LNCaP clone FGC (cell line): Measurements from ENCODE around the gene MFN2.

ENCODE experiments used
- DNase-seq: peaks from one replicate; pipeline ENCODE4 v3.0.0-alpha.2; 2011; ENCODE audit warnings: low read depth
- H3K4me3 ChIP-seq: 2 replicates; pipeline ENCODE4 v1.5.1; 2011; ENCODE audit warnings: mild to moderate bottlenecking, low read depth, low read length, control low read depth
- TF ChIP-seq, protein P1 (sequence below): IDR thresholded peaks from 2 replicates; pipeline ENCODE4 v1.5.1; 2012; ENCODE audit warnings: mild to moderate bottlenecking; ENCODE audit not compliant: control insufficient read depth, insufficient read depth; ENCODE audit errors: extremely low read depth

Gene MFN2

DNA sequence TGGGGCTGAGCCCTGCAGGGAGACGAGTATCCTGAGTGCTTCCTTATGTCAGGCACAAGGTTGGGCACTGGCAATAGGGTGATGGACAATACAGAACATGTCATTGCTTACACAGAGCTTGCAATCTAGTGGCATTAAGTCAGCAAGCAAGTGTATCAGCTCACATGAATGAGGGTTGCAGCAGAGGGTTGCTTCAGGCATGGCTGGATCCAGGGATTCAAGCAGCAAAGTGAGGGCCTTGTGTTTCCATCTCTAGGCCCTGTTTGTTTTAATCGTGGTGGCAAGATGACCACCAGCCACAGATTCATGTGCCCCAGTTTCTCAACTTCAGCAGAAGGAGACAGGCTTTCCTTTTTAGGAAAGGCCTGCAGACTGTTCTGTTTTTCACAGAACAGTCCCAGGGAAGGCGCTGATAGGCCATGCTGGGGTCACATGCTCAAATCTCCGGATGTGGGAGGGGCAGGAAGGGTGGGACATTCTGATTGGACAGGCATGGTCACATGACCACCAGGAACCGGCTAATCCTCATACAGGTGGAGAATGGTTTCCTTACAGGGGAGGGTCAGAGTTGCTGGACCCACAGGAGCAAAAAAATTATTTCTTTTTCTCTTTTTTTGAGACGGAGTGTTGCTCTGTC lies 31.3 kb upstream of the MFN2 start:
- TF ChIP-seq, protein P1, sequence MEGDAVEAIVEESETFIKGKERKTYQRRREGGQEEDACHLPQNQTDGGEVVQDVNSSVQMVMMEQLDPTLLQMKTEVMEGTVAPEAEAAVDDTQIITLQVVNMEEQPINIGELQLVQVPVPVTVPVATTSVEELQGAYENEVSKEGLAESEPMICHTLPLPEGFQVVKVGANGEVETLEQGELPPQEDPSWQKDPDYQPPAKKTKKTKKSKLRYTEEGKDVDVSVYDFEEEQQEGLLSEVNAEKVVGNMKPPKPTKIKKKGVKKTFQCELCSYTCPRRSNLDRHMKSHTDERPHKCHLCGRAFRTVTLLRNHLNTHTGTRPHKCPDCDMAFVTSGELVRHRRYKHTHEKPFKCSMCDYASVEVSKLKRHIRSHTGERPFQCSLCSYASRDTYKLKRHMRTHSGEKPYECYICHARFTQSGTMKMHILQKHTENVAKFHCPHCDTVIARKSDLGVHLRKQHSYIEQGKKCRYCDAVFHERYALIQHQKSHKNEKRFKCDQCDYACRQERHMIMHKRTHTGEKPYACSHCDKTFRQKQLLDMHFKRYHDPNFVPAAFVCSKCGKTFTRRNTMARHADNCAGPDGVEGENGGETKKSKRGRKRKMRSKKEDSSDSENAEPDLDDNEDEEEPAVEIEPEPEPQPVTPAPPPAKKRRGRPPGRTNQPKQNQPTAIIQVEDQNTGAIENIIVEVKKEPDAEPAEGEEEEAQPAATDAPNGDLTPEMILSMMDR = no peak

DNA sequence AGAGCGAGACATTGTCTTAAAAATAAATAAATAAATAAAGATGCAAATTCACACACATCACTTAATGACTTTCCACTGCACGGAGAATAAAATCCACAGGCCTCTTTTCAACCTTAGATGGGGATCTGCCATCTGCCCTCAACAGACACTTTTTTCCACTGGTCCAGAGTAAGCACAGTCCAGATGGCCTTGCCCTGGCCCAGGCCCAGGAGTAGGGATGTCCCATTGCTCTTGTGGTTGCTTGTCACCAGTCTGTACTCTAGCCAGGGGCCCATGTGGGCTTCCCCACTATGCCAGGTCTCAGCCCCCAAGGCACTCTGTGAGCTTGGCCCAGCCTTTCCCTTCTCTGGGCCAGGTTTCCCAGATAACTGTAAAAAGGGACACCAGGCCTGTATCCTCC lies 28.3 kb upstream of the MFN2 start:
- DNase-seq = no peak
- TF ChIP-seq, protein P1 = no peak
- H3K4me3 ChIP-seq = no peak overlapping the region

More for the DNA sequence above, 31.3 kb upstream of the MFN2 start:
- DNase-seq = no peak
- H3K4me3 ChIP-seq = no peak overlapping the region

DNA sequence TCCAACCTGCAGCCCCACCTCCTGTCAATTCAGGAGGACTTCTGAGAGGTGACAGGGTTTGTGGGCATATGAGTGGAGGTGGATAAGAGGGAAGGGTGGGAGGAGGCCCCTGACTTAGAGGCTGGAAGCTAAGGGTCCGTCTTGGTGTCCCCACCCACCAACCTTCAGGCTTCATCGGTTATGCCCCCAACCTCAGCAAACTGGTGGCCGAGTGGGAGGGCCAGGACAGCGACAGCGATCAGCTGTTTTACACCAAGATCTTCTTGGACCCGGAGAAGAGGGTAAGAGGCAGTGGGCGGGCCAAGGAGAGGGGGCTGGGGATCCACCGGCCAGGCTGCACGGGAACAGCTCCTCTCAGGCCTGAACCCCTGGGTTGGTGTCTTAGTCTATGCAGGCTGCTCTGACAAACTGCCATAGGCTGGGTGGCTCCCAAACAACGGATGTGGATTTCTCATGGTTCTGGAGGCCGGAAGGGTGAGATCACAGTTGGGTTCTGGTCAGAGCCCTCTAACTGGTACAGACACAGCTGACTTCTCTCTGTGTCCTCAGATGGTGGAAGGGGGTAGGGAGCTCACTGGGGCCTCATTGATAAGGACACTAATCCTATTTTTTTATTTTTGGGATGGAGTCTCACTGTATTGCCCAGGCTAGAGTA lies 27.7 kb upstream of the MFN2 start:
- DNase-seq = no peak
- H3K4me3 ChIP-seq = no peak overlapping the region
- TF ChIP-seq, protein P1 = no peak

DNA sequence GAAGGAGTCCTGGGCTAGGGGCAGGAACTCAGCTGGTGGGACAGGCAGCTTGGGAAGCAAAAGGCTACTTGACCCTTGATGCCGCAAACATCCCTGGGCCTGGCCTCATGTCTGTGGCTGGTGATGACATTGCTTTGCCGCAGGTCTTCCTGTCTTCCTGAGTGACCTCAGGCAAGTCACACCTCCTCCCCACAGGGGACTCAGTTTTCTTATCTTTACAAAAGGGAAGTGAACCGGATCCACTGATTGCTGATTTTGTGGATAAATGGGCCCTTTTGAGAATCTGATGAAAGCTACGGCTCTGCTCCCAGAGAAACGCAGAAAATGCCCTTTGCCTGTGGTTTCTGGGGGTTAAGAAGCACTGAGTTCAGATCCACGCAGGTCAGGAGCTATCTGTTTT lies 25.0 kb upstream of the MFN2 start:
- TF ChIP-seq, protein P1 = no peak
- no peak for DNase-seq
- H3K4me3 ChIP-seq = no peak overlapping the region

DNA sequence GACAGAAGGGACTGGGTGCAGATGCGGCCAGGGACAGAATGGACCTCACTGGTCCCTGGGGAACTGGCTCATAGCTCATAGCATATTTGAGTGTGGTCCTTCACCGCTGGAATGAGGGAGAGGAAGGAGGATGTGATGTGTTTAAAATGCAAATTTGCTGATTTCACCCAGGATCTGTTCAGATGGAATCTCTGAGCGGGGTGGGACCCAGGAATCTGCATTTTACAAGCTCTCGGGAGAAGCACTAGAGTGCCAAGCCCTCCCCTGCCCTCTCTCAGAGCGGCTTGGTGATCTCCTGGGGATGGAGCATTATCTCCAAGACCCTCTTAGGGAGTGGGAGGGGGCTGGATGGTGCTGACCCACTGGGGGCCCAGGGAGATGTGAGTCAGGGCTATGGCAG lies 22.8 kb upstream of the MFN2 start:
- DNase-seq = no peak
- no peak overlapping the region for H3K4me3 ChIP-seq
- TF ChIP-seq, protein P1 = no peak

DNA sequence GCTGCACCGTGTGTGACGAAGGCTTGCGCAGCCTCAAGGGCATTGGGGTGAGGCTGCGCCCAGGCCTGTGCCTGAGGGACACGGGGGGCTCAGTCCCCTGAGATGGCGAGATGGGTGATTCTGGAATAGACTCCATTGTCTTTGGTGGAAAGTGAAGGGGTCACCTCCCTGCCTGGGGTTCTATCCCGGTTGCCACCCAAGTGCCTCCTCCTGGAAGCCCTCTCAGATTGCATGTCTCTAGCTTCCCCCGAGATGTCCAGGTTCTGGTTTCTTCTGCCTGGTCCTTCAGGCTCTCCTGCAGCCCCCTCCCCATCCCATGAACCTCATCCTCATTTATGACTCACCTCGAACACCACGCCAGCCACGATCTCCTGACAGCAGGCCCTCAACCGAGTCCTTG lies 22.3 kb upstream of the MFN2 start:
- H3K4me3 ChIP-seq = no peak overlapping the region
- TF ChIP-seq, protein P1 = no peak
- DNase-seq = no peak

DNA sequence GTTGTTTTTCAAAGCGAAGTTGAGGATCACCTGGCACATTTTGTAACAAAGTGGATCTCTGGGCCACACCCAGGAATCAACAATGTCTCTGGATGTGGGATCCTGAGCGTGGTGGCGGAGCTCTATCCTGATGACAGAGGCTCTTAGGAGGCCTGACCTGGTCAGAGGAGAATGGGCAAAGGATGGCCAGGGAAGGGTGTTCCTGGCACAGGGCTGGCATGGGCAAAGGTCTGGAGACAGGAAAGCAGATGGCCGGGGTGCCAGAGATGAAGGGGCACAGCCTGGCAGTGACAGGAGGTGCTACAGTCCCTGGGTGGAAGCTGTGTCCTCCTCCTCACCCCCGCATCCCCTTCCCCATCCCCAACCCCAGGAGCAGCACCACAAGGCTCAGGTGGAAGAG lies 20.0 kb upstream of the MFN2 start:
- DNase-seq = no peak
- no peak overlapping the region for H3K4me3 ChIP-seq
- TF ChIP-seq, protein P1 = no peak
